HCT116 (cell line): ENCODE results near the gene CARD9. TPM values are rescaled to one million over a fixed set of nuclear protein-coding genes. Genes with fewer than 3 reads are reported as not detected.

Source experiments
- ATAC-seq: fragments of 200-7000 bp; cut with Tn5 transposase; 2 replicates; pipeline ENCODE4 v1.9.1; 2020; ENCODE audit warnings: mild to moderate bottlenecking, moderate library complexity
- BruUV-seq: library from RNA; stranded (reverse); fragments of 400-500 nt; replicated peaks from 2 replicates; lab custom pipeline; 2021; lab: Mats Ljungman, UMichigan
- CTCF ChIA-PET: fragments of 300-600 bp; sonication (Branson Sonifier 250); formaldehyde crosslinking; loops from one replicate; lab custom pipeline; 2021; ENCODE audit warnings: antibody characterized with exemption; lab: Charles Lee
- POLR2A ChIA-PET: fragments of 300-600, 350-600 bp; sonication (Branson Sonifier 250); formaldehyde crosslinking; loops from one replicate; lab custom pipeline; 2021; ENCODE audit warnings: antibody characterized with exemption; lab: Charles Lee
- RAD21 ChIA-PET, 2 experiments: fragments of 300-600 bp; sonication (Branson Sonifier 250); formaldehyde crosslinking; loops; one replicate each; lab custom pipeline; 2023; ENCODE audit warnings: low total read pairs in 2 of 2; ENCODE audit not compliant: uncharacterized antibody in 2 of 2, unreplicated experiment in 2 of 2, low non-redundant PET in 1 of 2; lab: Charles Lee
- DNase-seq: peaks from one replicate; pipeline ENCODE4 v3.0.0-alpha.2; 2010; ENCODE audit warnings: low read depth, low spot score
- H2AFZ ChIP-seq: fragments of 200-600 bp; shearing (Covaris generic), sonication (generic); 2 replicates; pipeline ENCODE4 v1.6.1; 2017; ENCODE audit warnings: low read depth, mixed run types, mixed read lengths, antibody characterized with exemption, low read length; ENCODE audit not compliant: poor library complexity, severe bottlenecking
- H3K27ac ChIP-seq: 2 replicates; pipeline ENCODE4 v1.5.1; 2012; ENCODE audit warnings: low read depth, low read length
- H3K27me3 ChIP-seq: fragments of 200-600 bp; sonication (generic); 2 replicates; pipeline ENCODE4 v1.6.1; 2016; ENCODE audit warnings: mixed run types, low read length, mixed read lengths; ENCODE audit not compliant: insufficient read depth
- H3K36me3 ChIP-seq, 2 experiments: fragments of 200-500 bp in 1 of 2; fragments of 200-600 bp in 1 of 2; sonication (Bioruptor generic) in 1 of 2; sonication (generic) in 1 of 2; 2 replicates each; pipeline versions ENCODE4 v1.5.1 to v1.6.1; 2014 to 2016; ENCODE audit warnings: low read length in 2 of 2, inconsistent platforms in 1 of 2, mixed read lengths in 1 of 2, mixed run types in 1 of 2; ENCODE audit not compliant: insufficient read depth in 2 of 2, control insufficient read depth in 1 of 2
- H3K4me1 ChIP-seq, 2 experiments: fragments of 200-600 bp in 1 of 2; sonication (generic) in 1 of 2; 2 replicates each; pipeline versions ENCODE4 v1.5.1 to v1.6.1; 2012 to 2017; ENCODE audit warnings: low read length in 2 of 2, inconsistent platforms in 1 of 2, mild to moderate bottlenecking in 1 of 2, mixed read lengths in 1 of 2, mixed run types in 1 of 2, moderate library complexity in 1 of 2; ENCODE audit not compliant: insufficient read depth in 2 of 2, control insufficient read depth in 1 of 2
- H3K4me2 ChIP-seq: fragments of 200-600 bp; sonication (generic); 2 replicates; pipeline ENCODE4 v1.6.1; 2017; ENCODE audit warnings: mixed run types, low read length, mixed read lengths
- H3K4me3 ChIP-seq, 2 experiments: fragments of 200-600 bp in 1 of 2; sonication (generic) in 1 of 2; replicated peaks in 1 of 2; 2 replicates each; pipeline ENCODE4 v1.5.1; 2011 to 2016; ENCODE audit warnings: low read length in 2 of 2, control low read depth in 1 of 2, low read depth in 1 of 2, mild to moderate bottlenecking in 1 of 2, mixed read lengths in 1 of 2, mixed run types in 1 of 2
- H3K79me2 ChIP-seq: fragments of 200-600 bp; sonication (generic); 2 replicates; pipeline ENCODE4 v1.6.1; 2017; ENCODE audit warnings: mild to moderate bottlenecking, mixed run types, low read length, moderate library complexity, mixed read lengths; ENCODE audit not compliant: insufficient read depth
- H3K9ac ChIP-seq: fragments of 200-600 bp; sonication (generic); 2 replicates; pipeline ENCODE4 v1.6.1; 2016; ENCODE audit warnings: low read length, mixed read lengths
- H3K9me2 ChIP-seq: fragments of 200-600 bp; sonication (generic), shearing (Covaris generic); 2 replicates; pipeline ENCODE4 v1.6.1; 2017; ENCODE audit warnings: mixed run types, mild to moderate bottlenecking, moderate library complexity; ENCODE audit not compliant: insufficient read depth
- H3K9me3 ChIP-seq, 2 experiments: fragments of 200-500 bp in 1 of 2; fragments of 200-600 bp in 1 of 2; sonication (Bioruptor generic) in 1 of 2; sonication (generic) in 1 of 2; 2 replicates each; pipeline ENCODE4 v1.6.1; 2014 to 2017; ENCODE audit warnings: low read length in 2 of 2, mixed read lengths in 2 of 2, inconsistent platforms in 1 of 2, low read depth in 1 of 2, mild to moderate bottlenecking in 1 of 2, mixed run types in 1 of 2, moderate library complexity in 1 of 2; ENCODE audit not compliant: control insufficient read depth in 1 of 2, insufficient read depth in 1 of 2
- H4K20me1 ChIP-seq: fragments of 200-600 bp; sonication (generic), shearing (Covaris generic); 2 replicates; pipeline ENCODE4 v1.6.1; 2017; ENCODE audit warnings: mixed run types, mild to moderate bottlenecking, moderate library complexity; ENCODE audit not compliant: insufficient read depth
- ATF3 ChIP-seq: IDR thresholded peaks from 2 replicates; pipeline ENCODE4 v1.6.1; 2012
- CEBPB ChIP-seq: IDR thresholded peaks from 2 replicates; pipeline ENCODE4 v1.6.1; 2012; ENCODE audit warnings: low read depth
- CTCF ChIP-seq, 3 experiments: fragments of 200-600 bp in 1 of 3; sonication (generic) in 1 of 3; IDR thresholded peaks in 2 of 3; conservative IDR thresholded peaks in 1 of 3; 2 replicates each; pipeline ENCODE4 v1.5.1; 2012 to 2017; ENCODE audit warnings: low read depth in 2 of 3, low read length in 2 of 3, antibody characterized with exemption in 1 of 3, borderline replicate concordance in 1 of 3, control low read depth in 1 of 3, mild to moderate bottlenecking in 1 of 3, mixed read lengths in 1 of 3, mixed run types in 1 of 3, moderate library complexity in 1 of 3; ENCODE audit not compliant: insufficient read depth in 1 of 3
- EGR1 ChIP-seq: IDR thresholded peaks from 2 replicates; pipeline ENCODE4 v1.6.1; 2012; ENCODE audit warnings: low read depth
- ELF1 ChIP-seq: IDR thresholded peaks from 2 replicates; pipeline ENCODE4 v1.6.1; 2012; ENCODE audit warnings: low read depth, borderline replicate concordance
- EZH2 ChIP-seq: fragments of 200-600 bp; sonication (generic); IDR thresholded peaks from 2 replicates; pipeline ENCODE4 v1.6.1; 2017; ENCODE audit warnings: antibody characterized with exemption, mixed run types
- JUND ChIP-seq: IDR thresholded peaks from 2 replicates; pipeline ENCODE4 v1.6.1; 2012
- POLR2AphosphoS5 ChIP-seq: IDR thresholded peaks from 2 replicates; pipeline ENCODE4 v1.6.1; 2011; ENCODE audit warnings: mild to moderate bottlenecking, low read depth, low read length, moderate library complexity
- SRF ChIP-seq: IDR thresholded peaks from 2 replicates; pipeline ENCODE4 v1.6.1; 2012; ENCODE audit warnings: low read depth
- TCF7L2 ChIP-seq: IDR thresholded peaks from 2 replicates; pipeline ENCODE4 v1.7.0; 2011; ENCODE audit warnings: borderline replicate concordance, inconsistent platforms; ENCODE audit not compliant: insufficient read depth, insufficient read length; ENCODE audit errors: extremely low read depth
- YY1 ChIP-seq: IDR thresholded peaks from 2 replicates; pipeline ENCODE4 v1.6.1; 2011; ENCODE audit warnings: low read length, low read depth, moderate library complexity, mild to moderate bottlenecking; ENCODE audit not compliant: insufficient replicate concordance; ENCODE audit errors: extremely low read depth
- ZNF274 ChIP-seq: fragments of 200-500 bp; sonication (Bioruptor generic); IDR thresholded peaks from 2 replicates; pipeline ENCODE4 v1.6.1; 2014; ENCODE audit warnings: mild to moderate bottlenecking, low read depth, low read length, inconsistent platforms
- intact Hi-C: fragments of 100-400 bp; cut with micrococcal nuclease; formaldehyde crosslinking; loops from 2 replicates; pipeline ENCODE4 v1.10.0; 2022
- total RNA-seq: library from RNA; stranded (reverse); gene quantifications from one replicate; pipeline ENCODE4 v1.2.1, GENCODE V29; 2021; ENCODE audit not compliant: unreplicated experiment

Gene CARD9
- total RNA-seq, 1 experiment from 2014 or later = 1.2 TPM

- no TSS peak for BruUV-seq
- Histone ChIP-seq H4K20me1 (no peaks in the 10 kb centered on the region), H3K9me3 (no peaks in the 10 kb centered on the region), H3K79me2 (peaks cover 46% of the 10 kb centered on the region), H3K4me2 (no peak overlapping the region), H3K27me3 (no peaks in the 10 kb centered on the region), H3K9ac (no peak overlapping the region), H3K9me2 (no peaks in the 10 kb centered on the region), H3K4me1 (peaks cover 3% of the 10 kb centered on the region in 2 experiments), H3K27ac (no peak overlapping the region), H2AFZ (no peak overlapping the region), H3K4me3 (no peak overlapping the region), H3K36me3 (peaks cover 54 to 64% of the 10 kb centered on the region in 2 experiments)
- intact Hi-C loops = no loop called here
- ChIA-PET CTCF (no interaction called here), POLR2A (no interaction called here), RAD21 (no interaction called here)
- no peak for ATAC-seq
- DNase-seq = no peak
- TF ChIP-seq SRF (no peak), CEBPB (no peak), JUND (no peak), ELF1 (no peak), EZH2 (no peak), EGR1 (no peak), CTCF (IDR thresholded peaks at IDR 0.05 in 2 of 3, conservative IDR thresholded peaks at IDR 0.05 in 1 of 3; ENCODE audit: borderline replicate concordance in 1 of 3, insufficient read depth in 1 of 3, low read depth in 2 of 3, low read length in 2 of 3) (no peak), ATF3 (no peak), TCF7L2 (no peak), YY1 (no peak), ZNF274 (no peak), POLR2AphosphoS5 (no peak)
These were observed 20.1 kb upstream of the CARD9 start for GRCh38 chr9:136393531-136393930.
